Transverse colon (tissue), 3 donors: ENCODE results near the gene TSR3.

Experiments used
- CTCF ChIP-seq, 5 experiments: fragments of 200-600 bp in 3 of 5; fragments of 450-650 bp in 2 of 5; sonication (generic) in 3 of 5; IDR thresholded peaks; 1 replicate in 2 of 5; 2 replicates in 3 of 5; pipeline ENCODE4 v1.5.1; 2016 to 2017; ENCODE audit warnings: antibody characterized with exemption in 5 of 5, inconsistent platforms in 3 of 5, mild to moderate bottlenecking in 2 of 5, moderate library complexity in 1 of 5
- EP300 ChIP-seq: sonication (generic); formaldehyde crosslinking; IDR thresholded peaks from one replicate; pipeline ENCODE4 v1.6.1; 2017; ENCODE audit warnings: antibody characterized with exemption, low read depth
- POLR2A ChIP-seq: fragments of 450-650 bp; IDR thresholded peaks from one replicate; pipeline ENCODE4 v1.6.1; 2016; ENCODE audit warnings: antibody characterized with exemption, mild to moderate bottlenecking, moderate library complexity

DNA sequence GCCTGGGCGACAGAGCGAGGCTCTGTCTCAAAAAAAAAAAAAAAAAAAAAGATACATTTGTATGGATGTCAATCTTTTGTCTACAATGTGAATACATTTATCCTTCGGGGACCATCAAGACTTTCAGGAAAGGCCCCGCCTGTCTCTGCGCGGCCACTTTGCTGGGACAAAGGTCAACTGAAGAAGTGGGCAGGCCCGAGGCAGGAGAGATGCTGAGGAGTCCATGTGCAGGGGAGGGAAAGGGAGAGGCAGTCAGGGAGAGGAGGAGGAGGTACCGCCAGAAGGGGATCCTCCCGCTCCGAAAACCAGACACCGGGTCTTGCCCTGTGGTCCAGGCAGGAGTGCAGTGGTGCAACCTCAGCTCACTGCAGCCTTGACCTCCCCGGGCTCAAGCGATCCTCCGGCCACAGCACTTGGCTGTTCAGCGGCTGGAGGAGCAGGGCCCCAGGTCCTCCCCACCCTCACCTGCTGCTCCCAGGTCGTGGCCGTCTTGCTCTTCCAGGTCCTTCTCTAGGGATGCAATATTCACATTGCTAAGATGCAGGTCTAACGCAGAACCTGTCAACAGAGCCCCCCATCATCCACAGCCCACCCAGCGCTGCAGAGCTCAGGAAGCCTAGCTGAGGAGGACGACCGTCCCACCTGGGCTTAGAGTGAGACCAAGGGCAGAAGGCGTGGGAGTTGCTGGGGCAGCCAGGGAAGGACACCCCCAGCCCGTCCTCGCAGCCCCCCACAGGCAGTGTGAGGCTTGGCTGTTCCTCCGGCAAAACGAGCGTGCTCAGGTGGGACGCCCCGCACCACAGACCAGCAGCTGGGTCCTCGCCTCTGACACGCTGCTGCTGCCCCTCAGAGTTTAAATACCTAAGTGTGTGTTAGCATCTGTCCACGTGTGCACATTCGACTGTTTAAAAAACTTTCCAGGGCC, 19.6 kb upstream of the TSR3 start:
- no peak for TF ChIP-seq POLR2A
- TF ChIP-seq CTCF (IDR thresholded peaks at IDR 0.05): no peak
- no peak for TF ChIP-seq EP300
